Muscle layer of duodenum (tissue), 2 donors: ENCODE measurements around the gene ARPC5.

Source experiments
- H3K27ac ChIP-seq: one replicate; pipeline ENCODE4 v1.7.0; 2013; ENCODE audit warnings: mild to moderate bottlenecking, low read length
- H3K27me3 ChIP-seq: one replicate; pipeline ENCODE4 v1.7.0; 2013; ENCODE audit warnings: low read depth, mild to moderate bottlenecking, control low read depth, low read length
- H3K36me3 ChIP-seq, 2 donors: one replicate each; pipeline ENCODE4 v1.7.0; 2013; ENCODE audit warnings: low read length in 2 of 2, control low read depth in 1 of 2, mild to moderate bottlenecking in 1 of 2; ENCODE audit not compliant: insufficient read depth in 2 of 2, control insufficient read depth in 1 of 2
- H3K4me1 ChIP-seq, 2 donors: one replicate each; pipeline ENCODE4 v1.7.0; 2013; ENCODE audit warnings: low read length in 2 of 2, mild to moderate bottlenecking in 2 of 2, control low read depth in 1 of 2, moderate library complexity in 1 of 2; ENCODE audit not compliant: insufficient read depth in 2 of 2, control insufficient read depth in 1 of 2
- H3K4me3 ChIP-seq, 2 donors: one replicate each; pipeline ENCODE4 v1.7.0; 2013; ENCODE audit warnings: low read length in 2 of 2, low read depth in 1 of 2, mild to moderate bottlenecking in 1 of 2
- H3K9me3 ChIP-seq, 2 donors: one replicate each; pipeline ENCODE4 v1.7.0; 2013; ENCODE audit warnings: low read length in 2 of 2, control low read depth in 1 of 2, mild to moderate bottlenecking in 1 of 2; ENCODE audit not compliant: control insufficient read depth in 1 of 2
- donor health status: healthy.

The ARPC5 gene

GRCh38 chr1:183670169-183670568 lies 34.6 kb upstream of the ARPC5 start:
- Histone ChIP-seq H3K9me3 (peaks cover 0 to 4% of the 10 kb centered on the region in 2 donors), H3K4me3 (no peak overlapping the region), H3K4me1 (peaks cover 0 to 8% of the 10 kb centered on the region in 2 donors), H3K27ac (no peak overlapping the region), H3K27me3 (no peaks in the 10 kb centered on the region), H3K36me3 (no peaks in the 10 kb centered on the region)

- Histone ChIP-seq H3K27ac (no peak overlapping the region), H3K4me1 (peaks cover 0 to 8% of the 10 kb centered on the region in 2 donors), H3K27me3 (no peaks in the 10 kb centered on the region), H3K36me3 (no peaks in the 10 kb centered on the region), H3K4me3 (no peak overlapping the region), H3K9me3 (no peaks in the 10 kb centered on the region)
Observed at GRCh38 chr1:183656355-183656754, 20.8 kb upstream of the ARPC5 start.

GRCh38 chr1:183655562-183656075 lies 20.0 kb upstream of the ARPC5 start:
- peaks cover 0 to 8% of the 10 kb centered on the region in 2 donors for H3K4me1 ChIP-seq

GRCh38 chr1:183654706-183655105 lies 19.1 kb upstream of the ARPC5 start:
- no peaks in the 10 kb centered on the region for H3K27me3 ChIP-seq
- no peak overlapping the region for H3K4me3 ChIP-seq
- H3K9me3 ChIP-seq, result no peaks in the 10 kb centered on the region
- H3K27ac ChIP-seq, result no peak overlapping the region
- H3K4me1 ChIP-seq, result peaks cover 0 to 8% of the 10 kb centered on the region in 2 donors
- H3K36me3 ChIP-seq, result no peaks in the 10 kb centered on the region

More at GRCh38 chr1:183655562-183656075, 20.0 kb upstream of the ARPC5 start:
- Histone ChIP-seq H3K4me3 (no peak overlapping the region), H3K9me3 (no peaks in the 10 kb centered on the region), H3K36me3 (no peaks in the 10 kb centered on the region), H3K27ac (no peak overlapping the region), H3K27me3 (no peaks in the 10 kb centered on the region)

DNA sequence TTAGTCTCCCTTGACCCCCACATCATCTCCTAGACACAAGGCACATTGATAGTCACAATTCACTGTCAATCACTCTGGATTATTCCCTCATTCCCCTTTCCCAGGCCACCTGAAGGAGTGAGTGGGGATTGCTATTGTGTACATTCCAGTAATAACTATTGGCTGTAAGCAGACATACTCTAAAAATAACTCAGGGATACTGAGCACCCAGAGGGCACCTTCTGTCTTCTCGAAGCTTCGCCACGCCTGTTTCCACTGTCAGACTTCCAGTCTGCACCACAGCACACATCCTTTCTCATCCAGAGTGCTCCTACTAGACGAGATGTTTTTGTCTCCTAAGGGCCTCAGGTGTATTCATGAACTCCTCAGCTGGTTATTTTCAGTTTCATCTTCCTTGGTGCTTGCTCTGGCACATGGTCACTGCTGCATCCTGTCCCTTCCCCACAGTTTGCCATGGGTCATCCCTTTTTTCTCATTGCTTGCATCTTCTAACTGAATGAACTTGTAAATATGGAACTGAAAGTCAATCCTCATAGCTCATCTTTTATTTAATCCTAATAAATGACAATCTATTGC lies 18.4 kb upstream of the ARPC5 start:
- Histone ChIP-seq H3K36me3 (no peaks in the 10 kb centered on the region), H3K4me3 (no peak overlapping the region), H3K27me3 (no peaks in the 10 kb centered on the region), H3K9me3 (no peaks in the 10 kb centered on the region), H3K4me1 (peaks cover 0 to 8% of the 10 kb centered on the region in 2 donors), H3K27ac (no peak overlapping the region)

DNA sequence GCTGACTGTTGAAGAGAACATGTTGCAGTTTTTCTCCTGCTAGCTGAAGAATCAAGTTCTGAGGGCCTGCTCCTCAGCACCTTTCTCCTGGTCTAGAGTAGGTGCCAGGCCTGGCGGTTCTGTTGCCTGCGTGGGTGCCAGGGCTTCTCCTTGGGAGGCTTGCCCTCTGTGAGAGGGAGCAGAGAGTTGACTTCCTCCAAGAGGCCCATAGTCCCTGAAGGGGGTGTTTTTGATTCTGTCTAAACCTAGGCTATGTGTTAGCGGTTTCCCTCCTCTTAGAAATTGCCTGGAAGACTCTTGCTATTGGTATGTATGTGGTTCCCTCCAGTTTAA lies 17.8 kb upstream of the ARPC5 start:
- H3K36me3 ChIP-seq, result no peaks in the 10 kb centered on the region
- H3K4me1 ChIP-seq, result peaks cover 0 to 8% of the 10 kb centered on the region in 2 donors
- no peak overlapping the region for H3K27ac ChIP-seq
- H3K27me3 ChIP-seq, result no peaks in the 10 kb centered on the region
- H3K9me3 ChIP-seq, result no peaks in the 10 kb centered on the region
- no peak overlapping the region for H3K4me3 ChIP-seq

GRCh38 chr1:183652547-183653461 lies 17.2 kb upstream of the ARPC5 start, which contains the start of gene APOBEC4:
APOBEC4 (minus strand) TSS chr1:183653316; CDS start chr1:183648781, 4,535 bp downstream.
- H3K4me1 ChIP-seq, result peaks cover 0 to 8% of the 10 kb centered on the region in 2 donors
- H3K27ac ChIP-seq, result peak within 1 kb of the TSS; percentile 67
- H3K4me3 ChIP-seq, result no peak within 1 kb of the TSS
- H3K9me3 ChIP-seq, result no peaks in the 10 kb centered on the region
- no peaks in the 10 kb centered on the region for H3K27me3 ChIP-seq
- no peaks in the 10 kb centered on the region for H3K36me3 ChIP-seq

DNA sequence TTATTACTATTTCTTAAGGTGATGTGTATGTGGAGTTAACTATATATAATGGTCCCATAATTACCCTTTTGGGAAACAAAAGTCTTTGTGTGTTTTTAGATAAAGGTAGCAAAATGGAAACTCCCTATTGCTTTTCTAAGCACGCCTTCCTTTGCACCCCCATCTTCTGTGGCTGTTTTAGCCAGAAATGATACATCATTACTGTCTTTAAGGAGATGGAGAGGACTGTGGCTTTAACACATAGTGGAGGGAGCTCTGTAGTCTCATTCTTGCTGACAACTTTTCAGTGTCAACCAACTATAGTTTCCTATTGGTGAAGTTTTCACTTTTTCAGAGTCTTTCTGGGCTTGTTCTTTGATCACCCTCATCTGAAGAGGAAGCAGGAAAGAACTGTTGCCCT lies 16.5 kb upstream of the ARPC5 start:
- no peaks in the 10 kb centered on the region for H3K9me3 ChIP-seq
- no peak overlapping the region for H3K4me3 ChIP-seq
- no peaks in the 10 kb centered on the region for H3K36me3 ChIP-seq
- peak overlapping the region; percentile 67 for H3K27ac ChIP-seq
- H3K27me3 ChIP-seq, result no peaks in the 10 kb centered on the region
- peaks cover 0 to 8% of the 10 kb centered on the region in 2 donors for H3K4me1 ChIP-seq

DNA sequence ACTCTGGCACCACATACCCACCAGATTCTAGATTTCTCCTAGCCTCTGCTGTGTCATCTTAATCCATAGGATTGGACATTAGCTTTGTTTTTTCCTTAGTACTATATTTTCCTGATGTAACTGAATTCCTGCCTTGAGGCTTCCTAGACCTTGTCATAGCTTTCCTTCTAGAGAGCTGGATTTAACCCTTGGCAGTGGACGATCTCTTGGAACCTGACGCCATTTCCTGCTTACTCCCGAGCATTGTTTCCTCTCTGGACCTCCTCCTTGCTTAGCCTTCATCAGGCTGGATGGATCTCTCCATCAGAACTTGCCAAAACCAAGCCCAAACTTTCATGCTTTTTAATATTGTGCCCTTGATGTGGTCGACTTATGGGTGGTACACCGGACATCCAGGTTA lies 16.0 kb upstream of the ARPC5 start:
- Histone ChIP-seq H3K4me3 (no peak overlapping the region), H3K36me3 (no peaks in the 10 kb centered on the region), H3K9me3 (no peaks in the 10 kb centered on the region), H3K27ac (no peak overlapping the region), H3K4me1 (peaks cover 0 to 8% of the 10 kb centered on the region in 2 donors), H3K27me3 (no peaks in the 10 kb centered on the region)

GRCh38 chr1:183648042-183648441 lies 12.5 kb upstream of the ARPC5 start:
- Histone ChIP-seq H3K27me3 (no peaks in the 10 kb centered on the region), H3K9me3 (no peaks in the 10 kb centered on the region), H3K4me1 (no peaks in the 10 kb centered on the region), H3K27ac (no peak overlapping the region), H3K36me3 (no peaks in the 10 kb centered on the region), H3K4me3 (no peak overlapping the region)

GRCh38 chr1:183646776-183647175 lies 11.2 kb upstream of the ARPC5 start:
- no peak overlapping the region for H3K27ac ChIP-seq
- no peak overlapping the region for H3K4me3 ChIP-seq
- no peaks in the 10 kb centered on the region for H3K4me1 ChIP-seq
- H3K9me3 ChIP-seq, result no peaks in the 10 kb centered on the region
- H3K27me3 ChIP-seq, result no peaks in the 10 kb centered on the region
- no peaks in the 10 kb centered on the region for H3K36me3 ChIP-seq
